HepG2 (cell line): ENCODE measurements around the gene G6PD. TPM values are rescaled to one million over a fixed set of nuclear protein-coding genes. Genes with fewer than 3 reads are reported as not detected.

Source experiments
- CHD2 ChIP-seq: IDR thresholded peaks from 2 replicates; pipeline ENCODE4 v1.6.1; 2011; ENCODE audit warnings: low read depth, low read length, improper control_type of control experiment
- NAIF1 ChIP-seq: sonication (generic); formaldehyde crosslinking; IDR thresholded peaks from 2 replicates; pipeline ENCODE4 v1.5.0; 2020; ENCODE audit warnings: mild to moderate bottlenecking, missing genetic modification reagents, borderline replicate concordance
- PHF20 ChIP-seq: sonication (generic); formaldehyde crosslinking; IDR thresholded peaks from 2 replicates; pipeline ENCODE4 v1.5.0; 2020; ENCODE audit warnings: mild to moderate bottlenecking, missing genetic modification reagents
- SYNCRIP ChIP-seq: fragments of 200-400 bp; formaldehyde crosslinking; IDR thresholded peaks from 2 replicates; pipeline ENCODE4 v1.6.1; 2018; ENCODE audit warnings: mild to moderate bottlenecking, low read depth, low read length; ENCODE audit not compliant: insufficient read depth
- ZBTB20 ChIP-seq: sonication (generic); formaldehyde crosslinking; IDR thresholded peaks from 2 replicates; pipeline ENCODE4 v1.8.1; 2023; ENCODE audit warnings: missing genetic modification reagents, low read depth, mild to moderate bottlenecking, borderline replicate concordance
- ZFY ChIP-seq: sonication (generic); formaldehyde crosslinking; IDR thresholded peaks from 2 replicates; pipeline ENCODE4 v1.4.0; 2020; ENCODE audit warnings: missing genetic modification reagents
- ZNF263 ChIP-seq: sonication (generic); formaldehyde crosslinking; IDR thresholded peaks from 2 replicates; pipeline ENCODE4 v1.4.0; 2020; ENCODE audit warnings: missing genetic modification reagents
- ZNF550 ChIP-seq: sonication (generic); formaldehyde crosslinking; IDR thresholded peaks from 2 replicates; pipeline ENCODE4 v1.4.0; 2020; ENCODE audit warnings: mild to moderate bottlenecking, missing genetic modification reagents, borderline replicate concordance
- ZNF746 ChIP-seq: sonication (generic); formaldehyde crosslinking; IDR thresholded peaks from 2 replicates; pipeline ENCODE4 v1.8.0; 2022; ENCODE audit warnings: mild to moderate bottlenecking, missing genetic modification reagents
- polyA plus RNA-seq, 8 experiments: library from polyadenylated mRNA; depleted of rRNA in 3 of 8; stranded (reverse) in 7 of 8; unstranded in 1 of 8; fragments of >200 nt; fragmentation: Illumina TruSeq in 4 of 8; extraction: Trizol in 4 of 8; gene quantifications; 2 replicates each; pipeline versions ENCODE4 v1.2.1 to v1.2.3, GENCODE V29; 2011 to 2016; ENCODE audit warnings: low read depth in 4 of 8, missing spikeins in 1 of 8, mixed read lengths in 1 of 8; ENCODE audit not compliant: insufficient read depth in 1 of 8
- total RNA-seq, 5 experiments: library from RNA; depleted of rRNA; stranded (reverse); fragments of >200 nt; fragmentation: Illumina TruSeq; extraction: Trizol; gene quantifications; 2 replicates each; pipeline ENCODE4 v1.2.3, GENCODE V29; 2016; ENCODE audit warnings: low read depth in 1 of 5
- TF ChIP-seq, protein P1 (sequence below): sonication (generic); formaldehyde crosslinking; conservative IDR thresholded peaks from 2 replicates; pipeline ENCODE4 v1.8.1; 2023; ENCODE audit warnings: missing genetic modification reagents
- TF ChIP-seq, protein P2 (sequence below): IDR thresholded peaks from 2 replicates; pipeline ENCODE4 v1.6.1; 2018; ENCODE audit warnings: missing genetic modification reagents, mild to moderate bottlenecking, missing compliant biosample characterization
- TF ChIP-seq, protein P3 (sequence below): sonication (generic); formaldehyde crosslinking; IDR thresholded peaks from 2 replicates; pipeline ENCODE4 v1.4.0; 2020; ENCODE audit warnings: mild to moderate bottlenecking, missing genetic modification reagents, borderline replicate concordance
- TF ChIP-seq, protein P4 (sequence below): sonication (generic); formaldehyde crosslinking; IDR thresholded peaks from 2 replicates; pipeline ENCODE4 v1.4.0; 2020; ENCODE audit warnings: mild to moderate bottlenecking, missing genetic modification reagents
- TF ChIP-seq, protein P5 (sequence below): sonication (generic); formaldehyde crosslinking; IDR thresholded peaks from 2 replicates; pipeline ENCODE4 v1.4.0; 2020; ENCODE audit warnings: missing genetic modification reagents, borderline replicate concordance
- TF ChIP-seq, protein P6 (sequence below): sonication (generic); formaldehyde crosslinking; IDR thresholded peaks from 2 replicates; pipeline ENCODE4 v1.4.0; 2020; ENCODE audit warnings: missing genetic modification reagents
- TF ChIP-seq, protein P7 (sequence below): sonication (generic); formaldehyde crosslinking; IDR thresholded peaks from 2 replicates; pipeline ENCODE4 v1.8.0; 2022; ENCODE audit warnings: missing genetic modification reagents, low read depth, mild to moderate bottlenecking, borderline replicate concordance

The G6PD gene
- total and polyA plus RNA-seq, 2 of the 13 experiments (the other 11 are each of a cell fraction or from before 2014, with no cell fraction given): 18.8 to 28.8 TPM

DNA sequence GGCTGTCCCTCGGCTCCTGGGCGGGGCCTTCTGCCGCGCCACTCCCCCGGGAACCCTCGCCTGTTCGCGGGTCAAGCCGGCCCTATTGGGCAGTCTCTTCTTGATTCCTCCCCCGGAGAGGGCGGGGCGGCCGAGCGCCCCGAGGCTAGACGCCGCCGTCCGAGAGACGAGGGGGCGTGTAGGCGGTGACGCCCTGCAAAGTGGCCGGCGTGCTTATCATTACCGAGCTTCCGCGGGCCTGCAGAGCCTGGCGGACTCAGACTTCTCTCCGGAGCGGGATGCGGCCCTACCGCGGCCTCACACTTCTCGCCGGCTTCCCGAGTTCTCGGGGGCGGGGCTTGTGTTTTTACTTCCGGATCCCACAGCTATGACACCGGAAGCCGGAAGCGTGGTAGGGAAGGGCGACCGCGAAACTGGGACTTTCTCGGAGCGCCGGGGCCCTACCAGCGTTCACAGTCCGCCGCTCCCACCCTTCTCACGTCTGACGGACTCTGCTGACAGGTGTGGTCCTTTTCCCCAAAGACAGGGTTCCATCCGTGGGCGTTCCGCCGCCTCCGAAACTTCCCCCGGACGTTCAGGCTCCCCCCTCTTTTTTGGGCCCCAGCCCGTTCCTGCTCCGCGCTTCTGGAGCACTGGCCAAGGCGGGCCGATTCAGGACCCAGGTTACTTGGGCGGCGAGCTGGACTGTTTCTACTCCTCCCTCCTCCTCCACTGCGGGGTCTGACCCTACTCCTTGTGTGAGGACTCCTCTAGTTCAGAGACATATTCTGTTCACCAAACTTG is 790 bp upstream of the G6PD start, which contains the start of gene IKBKG (continued):
- TF ChIP-seq, protein P1, sequence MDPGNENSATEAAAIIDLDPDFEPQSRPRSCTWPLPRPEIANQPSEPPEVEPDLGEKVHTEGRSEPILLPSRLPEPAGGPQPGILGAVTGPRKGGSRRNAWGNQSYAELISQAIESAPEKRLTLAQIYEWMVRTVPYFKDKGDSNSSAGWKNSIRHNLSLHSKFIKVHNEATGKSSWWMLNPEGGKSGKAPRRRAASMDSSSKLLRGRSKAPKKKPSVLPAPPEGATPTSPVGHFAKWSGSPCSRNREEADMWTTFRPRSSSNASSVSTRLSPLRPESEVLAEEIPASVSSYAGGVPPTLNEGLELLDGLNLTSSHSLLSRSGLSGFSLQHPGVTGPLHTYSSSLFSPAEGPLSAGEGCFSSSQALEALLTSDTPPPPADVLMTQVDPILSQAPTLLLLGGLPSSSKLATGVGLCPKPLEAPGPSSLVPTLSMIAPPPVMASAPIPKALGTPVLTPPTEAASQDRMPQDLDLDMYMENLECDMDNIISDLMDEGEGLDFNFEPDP (CRISPR knock-in tag): 0 out of 2 replicates have a peak, but pooled peaks have one; percentile 43
- TF ChIP-seq NAIF1 (no peak), ZFY (peak; percentile 76), ZBTB20 (CRISPR knock-in tag) (peak; percentile 7; the same call in 1 of the 2 replicates), ZNF550 (CRISPR knock-in tag) (no peak), CHD2 (peak; percentile 77), ZNF263 (CRISPR knock-in tag) (no peak), SYNCRIP (no peak), PHF20 (CRISPR knock-in tag) (peak; percentile 76), ZNF746 (CRISPR knock-in tag) (no peak)
- TF ChIP-seq, protein P2, sequence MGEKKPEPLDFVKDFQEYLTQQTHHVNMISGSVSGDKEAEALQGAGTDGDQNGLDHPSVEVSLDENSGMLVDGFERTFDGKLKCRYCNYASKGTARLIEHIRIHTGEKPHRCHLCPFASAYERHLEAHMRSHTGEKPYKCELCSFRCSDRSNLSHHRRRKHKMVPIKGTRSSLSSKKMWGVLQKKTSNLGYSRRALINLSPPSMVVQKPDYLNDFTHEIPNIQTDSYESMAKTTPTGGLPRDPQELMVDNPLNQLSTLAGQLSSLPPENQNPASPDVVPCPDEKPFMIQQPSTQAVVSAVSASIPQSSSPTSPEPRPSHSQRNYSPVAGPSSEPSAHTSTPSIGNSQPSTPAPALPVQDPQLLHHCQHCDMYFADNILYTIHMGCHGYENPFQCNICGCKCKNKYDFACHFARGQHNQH (CRISPR knock-in tag): peak; percentile 44; the same call in 1 of the 2 replicates
- TF ChIP-seq, protein P3, sequence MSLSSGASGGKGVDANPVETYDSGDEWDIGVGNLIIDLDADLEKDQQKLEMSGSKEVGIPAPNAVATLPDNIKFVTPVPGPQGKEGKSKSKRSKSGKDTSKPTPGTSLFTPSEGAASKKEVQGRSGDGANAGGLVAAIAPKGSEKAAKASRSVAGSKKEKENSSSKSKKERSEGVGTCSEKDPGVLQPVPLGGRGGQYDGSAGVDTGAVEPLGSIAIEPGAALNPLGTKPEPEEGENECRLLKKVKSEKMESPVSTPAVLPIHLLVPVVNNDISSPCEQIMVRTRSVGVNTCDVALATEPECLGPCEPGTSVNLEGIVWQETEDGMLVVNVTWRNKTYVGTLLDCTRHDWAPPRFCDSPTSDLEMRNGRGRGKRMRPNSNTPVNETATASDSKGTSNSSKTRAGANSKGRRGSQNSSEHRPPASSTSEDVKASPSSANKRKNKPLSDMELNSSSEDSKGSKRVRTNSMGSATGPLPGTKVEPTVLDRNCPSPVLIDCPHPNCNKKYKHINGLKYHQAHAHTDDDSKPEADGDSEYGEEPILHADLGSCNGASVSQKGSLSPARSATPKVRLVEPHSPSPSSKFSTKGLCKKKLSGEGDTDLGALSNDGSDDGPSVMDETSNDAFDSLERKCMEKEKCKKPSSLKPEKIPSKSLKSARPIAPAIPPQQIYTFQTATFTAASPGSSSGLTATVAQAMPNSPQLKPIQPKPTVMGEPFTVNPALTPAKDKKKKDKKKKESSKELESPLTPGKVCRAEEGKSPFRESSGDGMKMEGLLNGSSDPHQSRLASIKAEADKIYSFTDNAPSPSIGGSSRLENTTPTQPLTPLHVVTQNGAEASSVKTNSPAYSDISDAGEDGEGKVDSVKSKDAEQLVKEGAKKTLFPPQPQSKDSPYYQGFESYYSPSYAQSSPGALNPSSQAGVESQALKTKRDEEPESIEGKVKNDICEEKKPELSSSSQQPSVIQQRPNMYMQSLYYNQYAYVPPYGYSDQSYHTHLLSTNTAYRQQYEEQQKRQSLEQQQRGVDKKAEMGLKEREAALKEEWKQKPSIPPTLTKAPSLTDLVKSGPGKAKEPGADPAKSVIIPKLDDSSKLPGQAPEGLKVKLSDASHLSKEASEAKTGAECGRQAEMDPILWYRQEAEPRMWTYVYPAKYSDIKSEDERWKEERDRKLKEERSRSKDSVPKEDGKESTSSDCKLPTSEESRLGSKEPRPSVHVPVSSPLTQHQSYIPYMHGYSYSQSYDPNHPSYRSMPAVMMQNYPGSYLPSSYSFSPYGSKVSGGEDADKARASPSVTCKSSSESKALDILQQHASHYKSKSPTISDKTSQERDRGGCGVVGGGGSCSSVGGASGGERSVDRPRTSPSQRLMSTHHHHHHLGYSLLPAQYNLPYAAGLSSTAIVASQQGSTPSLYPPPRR (CRISPR knock-in tag): no peak; the same call in 1 of the 2 replicates
- TF ChIP-seq, protein P4, sequence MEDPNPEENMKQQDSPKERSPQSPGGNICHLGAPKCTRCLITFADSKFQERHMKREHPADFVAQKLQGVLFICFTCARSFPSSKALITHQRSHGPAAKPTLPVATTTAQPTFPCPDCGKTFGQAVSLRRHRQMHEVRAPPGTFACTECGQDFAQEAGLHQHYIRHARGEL: no peak
- TF ChIP-seq, protein P5, sequence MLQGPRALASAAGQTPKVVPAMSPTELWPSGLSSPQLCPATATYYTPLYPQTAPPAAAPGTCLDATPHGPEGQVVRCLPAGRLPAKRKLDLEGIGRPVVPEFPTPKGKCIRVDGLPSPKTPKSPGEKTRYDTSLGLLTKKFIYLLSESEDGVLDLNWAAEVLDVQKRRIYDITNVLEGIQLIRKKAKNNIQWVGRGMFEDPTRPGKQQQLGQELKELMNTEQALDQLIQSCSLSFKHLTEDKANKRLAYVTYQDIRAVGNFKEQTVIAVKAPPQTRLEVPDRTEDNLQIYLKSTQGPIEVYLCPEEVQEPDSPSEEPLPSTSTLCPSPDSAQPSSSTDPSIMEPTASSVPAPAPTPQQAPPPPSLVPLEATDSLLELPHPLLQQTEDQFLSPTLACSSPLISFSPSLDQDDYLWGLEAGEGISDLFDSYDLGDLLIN: no peak
- TF ChIP-seq, protein P6, sequence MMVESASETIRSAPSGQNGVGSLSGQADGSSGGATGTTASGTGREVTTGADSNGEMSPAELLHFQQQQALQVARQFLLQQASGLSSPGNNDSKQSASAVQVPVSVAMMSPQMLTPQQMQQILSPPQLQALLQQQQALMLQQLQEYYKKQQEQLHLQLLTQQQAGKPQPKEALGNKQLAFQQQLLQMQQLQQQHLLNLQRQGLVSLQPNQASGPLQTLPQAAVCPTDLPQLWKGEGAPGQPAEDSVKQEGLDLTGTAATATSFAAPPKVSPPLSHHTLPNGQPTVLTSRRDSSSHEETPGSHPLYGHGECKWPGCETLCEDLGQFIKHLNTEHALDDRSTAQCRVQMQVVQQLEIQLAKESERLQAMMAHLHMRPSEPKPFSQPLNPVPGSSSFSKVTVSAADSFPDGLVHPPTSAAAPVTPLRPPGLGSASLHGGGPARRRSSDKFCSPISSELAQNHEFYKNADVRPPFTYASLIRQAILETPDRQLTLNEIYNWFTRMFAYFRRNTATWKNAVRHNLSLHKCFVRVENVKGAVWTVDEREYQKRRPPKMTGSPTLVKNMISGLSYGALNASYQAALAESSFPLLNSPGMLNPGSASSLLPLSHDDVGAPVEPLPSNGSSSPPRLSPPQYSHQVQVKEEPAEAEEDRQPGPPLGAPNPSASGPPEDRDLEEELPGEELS (CRISPR knock-in tag): peak; percentile 20; the same call in 1 of the 2 replicates
- TF ChIP-seq, protein P7, sequence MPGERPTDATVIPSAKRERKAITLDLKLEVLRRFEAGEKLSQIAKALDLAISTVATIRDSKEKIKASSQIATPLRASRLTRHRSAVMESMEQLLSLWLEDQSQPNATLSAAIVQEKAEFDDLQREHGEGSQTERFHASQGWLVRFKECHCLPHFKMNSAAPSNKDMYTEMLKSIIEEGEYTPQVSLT: no peak
